Measurements from ENCODE around the gene CD8B. TPM values are rescaled to one million over a fixed set of nuclear protein-coding genes. Genes with fewer than 3 reads are reported as not detected.

Gene CD8B
- total RNA-seq, 1 experiment from 2014 or later = not detected

- H3K9me3 Mint-ChIP-seq (ENCODE audit: low read depth, unreplicated experiment) = no peaks in the 10 kb centered on the region
- peaks cover 45% of the 10 kb centered on the region for H3K27me3 Mint-ChIP-seq (ENCODE audit: unreplicated experiment)
- no peak for DNase-seq
- BruUV-seq (replicated peaks) = no TSS peak
- H3K27ac Mint-ChIP-seq (ENCODE audit: unreplicated experiment) = no peak overlapping the region
- CTCF ChIA-PET = interaction anchor here (0.7 kb wide), 1 partner anchor 1288 kb away, joined by 6 read pairs; no protein-coding TSS in a partner anchor
- no peak overlapping the region for H3K4me3 Mint-ChIP-seq (ENCODE audit: low read depth, unreplicated experiment)
- H3K4me1 Mint-ChIP-seq (ENCODE audit: low read depth, unreplicated experiment) = peaks cover 12% of the 10 kb centered on the region
- H3K36me3 Mint-ChIP-seq (ENCODE audit: insufficient read depth, unreplicated experiment) = no peaks in the 10 kb centered on the region
- TF ChIP-seq, protein P1, sequence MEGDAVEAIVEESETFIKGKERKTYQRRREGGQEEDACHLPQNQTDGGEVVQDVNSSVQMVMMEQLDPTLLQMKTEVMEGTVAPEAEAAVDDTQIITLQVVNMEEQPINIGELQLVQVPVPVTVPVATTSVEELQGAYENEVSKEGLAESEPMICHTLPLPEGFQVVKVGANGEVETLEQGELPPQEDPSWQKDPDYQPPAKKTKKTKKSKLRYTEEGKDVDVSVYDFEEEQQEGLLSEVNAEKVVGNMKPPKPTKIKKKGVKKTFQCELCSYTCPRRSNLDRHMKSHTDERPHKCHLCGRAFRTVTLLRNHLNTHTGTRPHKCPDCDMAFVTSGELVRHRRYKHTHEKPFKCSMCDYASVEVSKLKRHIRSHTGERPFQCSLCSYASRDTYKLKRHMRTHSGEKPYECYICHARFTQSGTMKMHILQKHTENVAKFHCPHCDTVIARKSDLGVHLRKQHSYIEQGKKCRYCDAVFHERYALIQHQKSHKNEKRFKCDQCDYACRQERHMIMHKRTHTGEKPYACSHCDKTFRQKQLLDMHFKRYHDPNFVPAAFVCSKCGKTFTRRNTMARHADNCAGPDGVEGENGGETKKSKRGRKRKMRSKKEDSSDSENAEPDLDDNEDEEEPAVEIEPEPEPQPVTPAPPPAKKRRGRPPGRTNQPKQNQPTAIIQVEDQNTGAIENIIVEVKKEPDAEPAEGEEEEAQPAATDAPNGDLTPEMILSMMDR (IDR thresholded peaks at IDR 0.05; ENCODE audit: unreplicated experiment) = no peak
- intact Hi-C loops (cut with micrococcal nuclease; ENCODE audit: unreplicated experiment) = no loop called here
Observed at GRCh38 chr2:86787736-86788135, 74.0 kb downstream of the CD8B start.

DNA sequence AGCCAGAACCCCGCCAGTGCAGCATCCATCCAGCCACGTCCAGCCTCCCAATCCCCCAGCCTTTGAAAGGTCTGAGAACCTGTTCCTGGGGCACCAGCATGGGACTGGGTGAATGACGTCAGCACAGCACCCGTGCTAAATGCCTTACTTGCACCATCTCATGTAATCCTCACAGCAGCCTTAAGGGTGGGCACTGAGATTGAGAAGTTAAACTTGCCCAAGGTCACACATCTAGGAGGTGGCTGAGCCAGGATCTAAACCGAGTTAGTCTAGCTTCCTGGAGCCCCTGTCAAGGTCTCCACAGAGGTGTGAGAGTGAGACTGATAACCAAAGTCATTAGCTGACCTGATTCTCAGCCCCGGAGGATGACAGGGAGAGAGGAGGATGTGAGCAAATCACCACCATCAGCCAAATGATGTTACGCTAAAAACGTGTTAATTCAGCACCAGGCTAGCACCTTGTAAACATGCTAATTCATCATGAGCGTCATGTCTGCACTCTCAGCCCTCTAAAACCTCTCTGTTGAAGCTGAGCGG lies 75.6 kb downstream of the CD8B start:
- no peaks in the 10 kb centered on the region for H3K9me3 Mint-ChIP-seq (ENCODE audit: low read depth, unreplicated experiment)
- intact Hi-C loops (cut with micrococcal nuclease; ENCODE audit: unreplicated experiment) = no loop called here

DNA sequence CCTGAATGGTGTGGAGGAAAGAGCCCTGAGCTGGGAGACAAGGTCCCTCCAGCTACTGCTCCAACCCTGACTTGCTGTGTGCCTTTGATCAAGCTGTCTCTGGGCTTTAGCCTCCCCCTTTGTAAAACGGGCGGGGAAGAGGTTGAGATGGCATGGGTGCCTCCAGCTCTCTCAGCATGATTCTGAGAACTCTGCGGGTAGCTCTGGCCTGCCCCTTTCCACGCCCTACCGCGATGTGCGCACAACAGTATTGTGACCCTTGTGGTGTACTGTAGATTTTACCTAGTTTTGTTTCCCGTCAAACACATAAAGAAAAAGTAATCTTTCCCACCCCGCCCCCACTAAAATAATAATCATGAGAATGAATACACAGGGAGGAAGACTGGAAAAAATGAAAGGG lies 76.2 kb downstream of the CD8B start:
- Mint-ChIP-seq H3K9me3 (ENCODE audit: low read depth, unreplicated experiment) (no peaks in the 10 kb centered on the region), H3K27me3 (ENCODE audit: unreplicated experiment) (peaks cover 22% of the 10 kb centered on the region), H3K36me3 (ENCODE audit: insufficient read depth, unreplicated experiment) (no peaks in the 10 kb centered on the region), H3K4me3 (ENCODE audit: low read depth, unreplicated experiment) (no peak overlapping the region), H3K4me1 (ENCODE audit: low read depth, unreplicated experiment) (no peaks in the 10 kb centered on the region), H3K27ac (ENCODE audit: unreplicated experiment) (no peak overlapping the region)
- CTCF ChIA-PET = no interaction called here
- no peak for DNase-seq
- BruUV-seq (replicated peaks) = no TSS peak
- intact Hi-C loops (cut with micrococcal nuclease; ENCODE audit: unreplicated experiment) = no loop called here
- TF ChIP-seq, protein P1 (IDR thresholded peaks at IDR 0.05; ENCODE audit: unreplicated experiment) = no peak

More for the DNA sequence above, 75.6 kb downstream of the CD8B start:
- no TSS peak for BruUV-seq (replicated peaks)
- H3K4me3 Mint-ChIP-seq (ENCODE audit: low read depth, unreplicated experiment) = no peak overlapping the region
- no peak overlapping the region for H3K27ac Mint-ChIP-seq (ENCODE audit: unreplicated experiment)
- TF ChIP-seq, protein P1 (IDR thresholded peaks at IDR 0.05; ENCODE audit: unreplicated experiment) = no peak
- DNase-seq = no peak
- H3K4me1 Mint-ChIP-seq (ENCODE audit: low read depth, unreplicated experiment) = peaks cover 6% of the 10 kb centered on the region
- CTCF ChIA-PET = no interaction called here
- no peaks in the 10 kb centered on the region for H3K36me3 Mint-ChIP-seq (ENCODE audit: insufficient read depth, unreplicated experiment)
- H3K27me3 Mint-ChIP-seq (ENCODE audit: unreplicated experiment) = peaks cover 28% of the 10 kb centered on the region

DNA sequence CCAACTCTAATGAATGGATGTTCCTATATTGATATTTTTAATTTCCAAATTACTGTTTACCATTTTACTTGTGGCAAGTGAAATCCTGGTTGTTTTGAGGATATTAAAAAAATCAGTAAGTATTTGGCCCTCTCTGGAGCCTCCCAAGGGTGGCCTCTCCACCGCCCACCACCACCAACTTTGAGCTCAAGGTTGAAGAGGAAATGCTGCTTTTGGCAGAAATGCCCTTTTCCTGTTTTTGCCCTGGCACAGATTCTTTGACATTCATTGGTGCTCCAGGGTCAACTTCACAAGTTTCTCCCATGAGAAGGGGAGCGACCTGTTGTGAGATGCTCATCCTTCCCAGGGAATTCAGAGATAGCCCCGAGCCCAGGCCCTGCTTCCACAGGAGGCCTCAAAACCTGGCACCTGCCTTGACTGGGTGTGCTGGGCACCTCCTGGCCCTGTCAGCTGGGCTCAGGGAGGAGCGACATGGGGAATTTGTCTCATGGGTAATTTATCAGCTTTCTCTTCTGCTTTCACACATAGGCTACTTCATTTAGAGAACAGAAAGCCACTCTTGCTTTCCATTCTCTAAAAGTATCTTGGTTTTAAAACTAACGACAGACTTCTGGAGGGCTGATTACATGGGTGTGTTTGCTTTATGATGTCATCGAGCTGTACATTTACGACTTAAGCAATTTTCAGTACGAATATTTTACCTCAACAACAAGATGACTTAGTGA lies 77.9 kb downstream of the CD8B start:
- CTCF ChIA-PET = no interaction called here
- BruUV-seq (replicated peaks) = no TSS peak

More for the DNA sequence above, 77.9 kb downstream of the CD8B start:
- intact Hi-C loops (cut with micrococcal nuclease; ENCODE audit: unreplicated experiment) = no loop called here
- H3K27me3 Mint-ChIP-seq (ENCODE audit: unreplicated experiment) = peaks cover 13% of the 10 kb centered on the region
- no peaks in the 10 kb centered on the region for H3K9me3 Mint-ChIP-seq (ENCODE audit: low read depth, unreplicated experiment)
- H3K4me1 Mint-ChIP-seq (ENCODE audit: low read depth, unreplicated experiment) = no peaks in the 10 kb centered on the region
- no peak overlapping the region for H3K4me3 Mint-ChIP-seq (ENCODE audit: low read depth, unreplicated experiment)
- DNase-seq = no peak
- no peaks in the 10 kb centered on the region for H3K36me3 Mint-ChIP-seq (ENCODE audit: insufficient read depth, unreplicated experiment)
- TF ChIP-seq, protein P1 (IDR thresholded peaks at IDR 0.05; ENCODE audit: unreplicated experiment) = no peak
- no peak overlapping the region for H3K27ac Mint-ChIP-seq (ENCODE audit: unreplicated experiment)

All from Calu3 (cell line).